ENCODE data around the gene STAC. TPM values are rescaled to one million over a fixed set of nuclear protein-coding genes. Genes with fewer than 3 reads are reported as not detected.

STAC gene
- total RNA-seq, 1 experiment from 2014 or later, result not detected

- H3K9ac ChIP-seq (ENCODE audit: low read length), result no peak overlapping the region
- H2AFZ ChIP-seq (ENCODE audit: low read length), result no peak overlapping the region
- no peaks in the 10 kb centered on the region for H3K9me2 ChIP-seq (replicated peaks; ENCODE audit: insufficient read depth, low read length)
- no peaks in the 10 kb centered on the region for H3K36me3 ChIP-seq (ENCODE audit: insufficient read depth, low read length)
- H4K20me1 ChIP-seq (ENCODE audit: insufficient read depth, low read depth, low read length), result no peaks in the 10 kb centered on the region
- no peaks in the 10 kb centered on the region for H3K79me2 ChIP-seq (ENCODE audit: low read length)
- no peaks in the 10 kb centered on the region for H3K4me1 ChIP-seq (ENCODE audit: low read length)
- DNase-seq, result no peak
- no peak overlapping the region for H3K4me2 ChIP-seq (ENCODE audit: low read depth, low read length, poor library complexity, severe bottlenecking)
- H3K9me3 ChIP-seq (ENCODE audit: low read length), result no peaks in the 10 kb centered on the region
- H3K27ac ChIP-seq (ENCODE audit: low read length), result no peak overlapping the region
- H3K4me3 ChIP-seq (ENCODE audit: low read length), result no peak overlapping the region
- no peaks in the 10 kb centered on the region for H3K27me3 ChIP-seq (ENCODE audit: low read length)
These were observed 95.3 kb downstream of the STAC start for GRCh38 chr3:36475558-36475957.

DNA sequence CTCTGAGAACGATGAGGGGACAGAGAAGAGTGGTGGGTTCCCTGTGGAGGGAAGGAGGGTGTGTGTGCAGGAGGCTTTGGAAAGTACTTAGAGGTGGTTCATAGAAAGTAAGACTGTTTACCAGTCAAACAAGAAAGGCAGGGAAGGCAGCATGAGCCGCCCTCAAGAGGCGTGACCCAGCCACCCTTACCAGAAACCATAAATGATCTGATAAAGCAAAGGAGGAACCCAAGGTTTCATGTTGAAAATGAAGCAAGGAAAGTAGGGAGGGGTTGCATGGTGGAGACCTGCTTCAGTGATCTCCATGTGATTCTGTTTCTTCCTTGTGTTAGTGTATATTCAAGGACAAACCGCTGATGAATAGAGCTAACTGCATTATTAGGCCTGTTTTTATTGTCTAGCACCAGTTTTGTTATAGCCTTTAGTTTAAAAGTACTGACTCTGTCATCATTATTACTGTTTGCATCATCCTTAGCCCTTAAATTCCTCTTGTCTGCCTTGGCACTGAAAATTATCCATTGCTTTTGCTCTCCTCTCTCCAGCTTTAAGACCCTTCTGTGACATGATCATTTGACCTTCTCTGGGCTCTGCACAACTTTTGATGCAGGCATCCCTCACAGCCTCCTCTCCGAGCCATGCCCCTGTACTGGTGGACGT, 96.1 kb downstream of the STAC start:
- no peak overlapping the region for H3K27ac ChIP-seq (ENCODE audit: low read length)
- H3K27me3 ChIP-seq (ENCODE audit: low read length), result no peaks in the 10 kb centered on the region
- H3K9me2 ChIP-seq (replicated peaks; ENCODE audit: insufficient read depth, low read length), result no peaks in the 10 kb centered on the region
- H3K4me2 ChIP-seq (ENCODE audit: low read depth, low read length, poor library complexity, severe bottlenecking), result no peak overlapping the region
- no peaks in the 10 kb centered on the region for H3K36me3 ChIP-seq (ENCODE audit: insufficient read depth, low read length)
- no peak for DNase-seq
- H4K20me1 ChIP-seq (ENCODE audit: insufficient read depth, low read depth, low read length), result no peaks in the 10 kb centered on the region
- no peak overlapping the region for H2AFZ ChIP-seq (ENCODE audit: low read length)
- H3K9me3 ChIP-seq (ENCODE audit: low read length), result no peaks in the 10 kb centered on the region
- H3K79me2 ChIP-seq (ENCODE audit: low read length), result no peaks in the 10 kb centered on the region
- H3K9ac ChIP-seq (ENCODE audit: low read length), result no peak overlapping the region
- H3K4me1 ChIP-seq (ENCODE audit: low read length), result no peaks in the 10 kb centered on the region
- H3K4me3 ChIP-seq (ENCODE audit: low read length), result no peak overlapping the region

- no peak overlapping the region for H3K9ac ChIP-seq (ENCODE audit: low read length)
- H3K9me2 ChIP-seq (replicated peaks; ENCODE audit: insufficient read depth, low read length), result no peaks in the 10 kb centered on the region
- no peak overlapping the region for H3K4me3 ChIP-seq (ENCODE audit: low read length)
- no peak overlapping the region for H3K27ac ChIP-seq (ENCODE audit: low read length)
- no peak overlapping the region for H3K4me2 ChIP-seq (ENCODE audit: low read depth, low read length, poor library complexity, severe bottlenecking)
- H3K4me1 ChIP-seq (ENCODE audit: low read length), result no peaks in the 10 kb centered on the region
- no peaks in the 10 kb centered on the region for H4K20me1 ChIP-seq (ENCODE audit: insufficient read depth, low read depth, low read length)
- no peaks in the 10 kb centered on the region for H3K36me3 ChIP-seq (ENCODE audit: insufficient read depth, low read length)
- no peaks in the 10 kb centered on the region for H3K79me2 ChIP-seq (ENCODE audit: low read length)
- H3K27me3 ChIP-seq (ENCODE audit: low read length), result no peaks in the 10 kb centered on the region
- no peak overlapping the region for H2AFZ ChIP-seq (ENCODE audit: low read length)
- no peak for DNase-seq
- H3K9me3 ChIP-seq (ENCODE audit: low read length), result no peaks in the 10 kb centered on the region
These were observed 97.4 kb downstream of the STAC start for GRCh38 chr3:36477655-36478054.

DNA sequence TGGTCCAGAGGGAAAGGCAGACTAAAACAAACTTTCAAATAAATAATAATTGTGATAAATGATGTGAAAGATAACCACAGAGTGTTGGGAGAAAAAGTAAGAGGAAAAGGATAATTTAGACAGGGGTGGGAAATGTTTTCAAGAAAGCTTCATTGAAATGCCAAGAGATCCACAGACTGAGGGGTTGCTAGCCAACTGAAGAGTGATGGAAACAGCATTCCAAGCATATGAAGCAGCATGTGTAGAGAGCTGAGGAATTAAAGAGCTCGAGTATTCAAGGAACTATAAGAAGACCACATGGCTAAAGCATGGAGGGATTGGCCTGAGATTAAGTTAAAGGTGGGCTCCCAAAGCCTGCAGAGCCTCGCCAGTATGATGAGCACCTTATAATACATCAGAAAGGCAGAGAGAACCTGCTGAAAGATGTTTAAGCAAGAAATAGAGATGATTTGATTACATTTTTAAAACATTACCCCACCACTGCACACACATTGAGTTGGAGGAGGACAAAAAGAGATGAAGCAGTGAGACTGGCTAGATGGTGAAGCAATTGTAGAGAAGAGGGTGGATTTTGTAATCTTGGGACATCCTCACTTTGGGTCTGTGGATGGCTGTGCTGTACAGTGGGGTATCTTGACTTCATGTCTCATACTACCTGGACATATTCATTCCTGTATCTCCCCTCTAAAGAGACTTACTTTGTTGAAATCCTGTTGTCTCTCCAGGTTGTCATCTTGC, 100.8 kb downstream of the STAC start:
- Histone ChIP-seq H3K4me1 (ENCODE audit: low read length) (no peaks in the 10 kb centered on the region), H3K79me2 (ENCODE audit: low read length) (no peaks in the 10 kb centered on the region), H3K36me3 (ENCODE audit: insufficient read depth, low read length) (no peaks in the 10 kb centered on the region), H3K9me2 (replicated peaks; ENCODE audit: insufficient read depth, low read length) (no peaks in the 10 kb centered on the region), H3K9me3 (ENCODE audit: low read length) (no peaks in the 10 kb centered on the region), H4K20me1 (ENCODE audit: insufficient read depth, low read depth, low read length) (no peaks in the 10 kb centered on the region), H3K9ac (ENCODE audit: low read length) (no peak overlapping the region), H3K4me3 (ENCODE audit: low read length) (no peak overlapping the region), H3K4me2 (ENCODE audit: low read depth, low read length, poor library complexity, severe bottlenecking) (no peak overlapping the region), H3K27me3 (ENCODE audit: low read length) (no peaks in the 10 kb centered on the region), H3K27ac (ENCODE audit: low read length) (no peak overlapping the region), H2AFZ (ENCODE audit: low read length) (no peak overlapping the region)
- no peak for DNase-seq

DNA sequence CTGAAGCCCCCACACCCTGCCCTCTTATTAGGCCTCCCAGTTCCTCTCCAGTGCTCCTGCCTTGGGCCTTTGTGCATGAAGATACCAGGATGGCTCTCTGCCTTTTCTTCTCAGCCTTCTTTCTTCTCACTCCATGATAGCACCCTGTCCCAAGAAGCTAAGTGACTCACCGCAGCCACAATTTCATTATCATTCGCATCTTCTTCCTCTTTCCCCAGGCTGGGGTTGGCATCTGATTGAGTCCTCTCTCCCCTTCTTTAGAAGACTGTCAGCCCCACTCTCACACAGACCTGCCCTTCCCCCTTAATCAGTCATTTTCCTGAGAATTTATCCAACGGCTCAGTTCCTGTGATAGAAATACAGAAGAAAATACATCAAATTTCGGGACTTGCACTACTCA, 102.0 kb downstream of the STAC start:
- DNase-seq, result no peak
- no peaks in the 10 kb centered on the region for H4K20me1 ChIP-seq (ENCODE audit: insufficient read depth, low read depth, low read length)
- H3K4me2 ChIP-seq (ENCODE audit: low read depth, low read length, poor library complexity, severe bottlenecking), result no peak overlapping the region
- H3K79me2 ChIP-seq (ENCODE audit: low read length), result no peaks in the 10 kb centered on the region
- H3K27ac ChIP-seq (ENCODE audit: low read length), result no peak overlapping the region
- no peaks in the 10 kb centered on the region for H3K9me3 ChIP-seq (ENCODE audit: low read length)
- no peaks in the 10 kb centered on the region for H3K4me1 ChIP-seq (ENCODE audit: low read length)
- H3K36me3 ChIP-seq (ENCODE audit: insufficient read depth, low read length), result no peaks in the 10 kb centered on the region
- no peak overlapping the region for H2AFZ ChIP-seq (ENCODE audit: low read length)
- H3K4me3 ChIP-seq (ENCODE audit: low read length), result no peak overlapping the region
- no peak overlapping the region for H3K9ac ChIP-seq (ENCODE audit: low read length)
- H3K9me2 ChIP-seq (replicated peaks; ENCODE audit: insufficient read depth, low read length), result no peaks in the 10 kb centered on the region
- H3K27me3 ChIP-seq (ENCODE audit: low read length), result no peaks in the 10 kb centered on the region

GRCh38 chr3:36482880-36483279, 102.6 kb downstream of the STAC start:
- Histone ChIP-seq H3K79me2 (ENCODE audit: low read length) (no peaks in the 10 kb centered on the region), H2AFZ (ENCODE audit: low read length) (no peak overlapping the region), H3K9me2 (replicated peaks; ENCODE audit: insufficient read depth, low read length) (no peaks in the 10 kb centered on the region), H3K27me3 (ENCODE audit: low read length) (no peaks in the 10 kb centered on the region), H4K20me1 (ENCODE audit: insufficient read depth, low read depth, low read length) (no peaks in the 10 kb centered on the region), H3K27ac (ENCODE audit: low read length) (no peak overlapping the region), H3K4me1 (ENCODE audit: low read length) (no peaks in the 10 kb centered on the region), H3K4me3 (ENCODE audit: low read length) (no peak overlapping the region), H3K36me3 (ENCODE audit: insufficient read depth, low read length) (no peaks in the 10 kb centered on the region), H3K9me3 (ENCODE audit: low read length) (no peaks in the 10 kb centered on the region), H3K9ac (ENCODE audit: low read length) (no peak overlapping the region), H3K4me2 (ENCODE audit: low read depth, low read length, poor library complexity, severe bottlenecking) (no peak overlapping the region)
- DNase-seq, result no peak

GRCh38 chr3:36483709-36484108, 103.4 kb downstream of the STAC start:
- Histone ChIP-seq H3K36me3 (ENCODE audit: insufficient read depth, low read length) (no peaks in the 10 kb centered on the region), H3K4me2 (ENCODE audit: low read depth, low read length, poor library complexity, severe bottlenecking) (no peak overlapping the region), H4K20me1 (ENCODE audit: insufficient read depth, low read depth, low read length) (no peaks in the 10 kb centered on the region), H3K27ac (ENCODE audit: low read length) (no peak overlapping the region), H3K4me3 (ENCODE audit: low read length) (no peak overlapping the region), H2AFZ (ENCODE audit: low read length) (no peak overlapping the region), H3K9ac (ENCODE audit: low read length) (no peak overlapping the region), H3K27me3 (ENCODE audit: low read length) (no peaks in the 10 kb centered on the region), H3K9me3 (ENCODE audit: low read length) (no peaks in the 10 kb centered on the region), H3K9me2 (replicated peaks; ENCODE audit: insufficient read depth, low read length) (no peaks in the 10 kb centered on the region), H3K79me2 (ENCODE audit: low read length) (no peaks in the 10 kb centered on the region), H3K4me1 (ENCODE audit: low read length) (no peaks in the 10 kb centered on the region)
- no peak for DNase-seq

DNA sequence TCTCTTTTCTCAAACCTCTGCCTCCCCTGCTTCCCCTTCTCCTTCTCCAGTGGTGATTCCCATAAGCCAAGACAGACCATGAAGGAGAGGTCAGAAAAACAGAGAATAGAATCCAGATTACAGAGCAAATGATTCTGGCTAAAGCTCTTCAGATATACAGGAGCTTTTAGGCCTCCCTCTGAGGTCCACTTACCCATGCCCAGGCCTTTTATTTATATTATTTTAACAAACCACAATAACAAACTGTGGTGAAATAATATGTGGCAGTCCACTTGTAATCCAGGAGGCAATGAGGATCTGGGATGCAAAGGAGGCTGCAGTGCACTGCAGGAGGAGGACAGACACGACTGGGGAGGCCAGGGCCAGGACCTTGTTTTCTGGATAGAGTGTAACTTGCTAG, 104.1 kb downstream of the STAC start:
- Histone ChIP-seq H3K9ac (ENCODE audit: low read length) (no peak overlapping the region), H4K20me1 (ENCODE audit: insufficient read depth, low read depth, low read length) (no peaks in the 10 kb centered on the region), H3K4me3 (ENCODE audit: low read length) (no peak overlapping the region), H3K27me3 (ENCODE audit: low read length) (no peaks in the 10 kb centered on the region), H3K36me3 (ENCODE audit: insufficient read depth, low read length) (no peaks in the 10 kb centered on the region), H3K9me3 (ENCODE audit: low read length) (no peaks in the 10 kb centered on the region), H2AFZ (ENCODE audit: low read length) (no peak overlapping the region), H3K4me2 (ENCODE audit: low read depth, low read length, poor library complexity, severe bottlenecking) (no peak overlapping the region), H3K4me1 (ENCODE audit: low read length) (no peaks in the 10 kb centered on the region), H3K79me2 (ENCODE audit: low read length) (no peaks in the 10 kb centered on the region), H3K9me2 (replicated peaks; ENCODE audit: insufficient read depth, low read length) (no peaks in the 10 kb centered on the region), H3K27ac (ENCODE audit: low read length) (no peak overlapping the region)
- no peak for DNase-seq

All from Karpas-422 (cell line).